Measurements from ENCODE around the gene SIAH3. TPM values are rescaled to one million over a fixed set of nuclear protein-coding genes. Genes with fewer than 3 reads are reported as not detected.

SIAH3 gene
- total RNA-seq, 1 experiment from 2014 or later = not detected

- Histone ChIP-seq H3K9me2 (ENCODE audit: insufficient read depth) (no peaks in the 10 kb centered on the region), H3K4me1 (ENCODE audit: control insufficient read depth in 1 of 2, insufficient read depth in 2 of 2, low read length in 2 of 2) (no peaks in the 10 kb centered on the region), H3K27me3 (ENCODE audit: insufficient read depth, low read length) (peaks cover 32% of the 10 kb centered on the region; the same call in 1 of the 2 replicates), H3K4me3 (replicated peaks in 1 of 2; ENCODE audit: low read depth in 1 of 2, low read length in 2 of 2) (no peak overlapping the region), H3K9ac (ENCODE audit: low read length) (no peak overlapping the region), H2AFZ (ENCODE audit: low read depth, low read length, poor library complexity, severe bottlenecking) (no peak overlapping the region), H3K36me3 (ENCODE audit: control insufficient read depth in 1 of 2, insufficient read depth in 2 of 2, low read length in 2 of 2) (no peaks in the 10 kb centered on the region), H3K9me3 (ENCODE audit: control insufficient read depth in 1 of 2, insufficient read depth in 1 of 2, low read depth in 1 of 2, low read length in 2 of 2) (no peaks in the 10 kb centered on the region), H3K4me2 (ENCODE audit: low read length) (no peak overlapping the region), H3K79me2 (ENCODE audit: insufficient read depth, low read length) (no peaks in the 10 kb centered on the region), H4K20me1 (ENCODE audit: insufficient read depth) (no peaks in the 10 kb centered on the region), H3K27ac (ENCODE audit: low read depth, low read length) (no peak overlapping the region)
- ChIA-PET POLR2A (no interaction called here), RAD21 (ENCODE audit: low non-redundant PET in 1 of 2, low total read pairs in 2 of 2, uncharacterized antibody in 2 of 2, unreplicated experiment in 2 of 2) (no interaction called here), CTCF (no interaction called here)
- TF ChIP-seq SIN3A (IDR thresholded peaks at IDR 0.05; ENCODE audit: low read depth) (no peak), POLR2A (IDR thresholded peaks at IDR 0.05; ENCODE audit: borderline replicate concordance, extremely low read depth, insufficient read depth, insufficient read length) (no peak), SRF (IDR thresholded peaks at IDR 0.05; ENCODE audit: low read depth) (no peak), CBX3 (IDR thresholded peaks at IDR 0.05; ENCODE audit: low read depth) (no peak), ZNF274 (IDR thresholded peaks at IDR 0.05; ENCODE audit: low read depth, low read length) (no peak), EGR1 (IDR thresholded peaks at IDR 0.05; ENCODE audit: low read depth) (no peak), MAX (IDR thresholded peaks at IDR 0.05) (no peak), EZH2 (IDR thresholded peaks at IDR 0.05) (no peak), REST (IDR thresholded peaks at IDR 0.05; ENCODE audit: low read depth) (no peak), RAD21 (IDR thresholded peaks at IDR 0.05; ENCODE audit: low read depth) (no peak), ATF3 (IDR thresholded peaks at IDR 0.05) (no peak), ZBTB33 (IDR thresholded peaks at IDR 0.05; ENCODE audit: extremely low read depth, insufficient replicate concordance, low read length) (no peak), SP1 (IDR thresholded peaks at IDR 0.05; ENCODE audit: low read depth) (no peak), JUND (IDR thresholded peaks at IDR 0.05) (no peak), FOSL1 (IDR thresholded peaks at IDR 0.05; ENCODE audit: low read depth) (no peak), YY1 (IDR thresholded peaks at IDR 0.05; ENCODE audit: extremely low read depth, insufficient replicate concordance, low read depth, low read length) (no peak), CEBPB (IDR thresholded peaks at IDR 0.05; ENCODE audit: low read depth) (no peak), ZFX (IDR thresholded peaks at IDR 0.05) (no peak)
- BruUV-seq (replicated peaks) = no TSS peak
- no peak for ATAC-seq
- no peak for DNase-seq (ENCODE audit: low read depth, low spot score)
- intact Hi-C loops (cut with micrococcal nuclease) = no loop called here
Observed at GRCh38 chr13:45765464-45765863, 86.1 kb downstream of the SIAH3 start.
